HG03196 (cell line): Measurements from ENCODE around the gene KRTAP29-1.
"Not testable (repeated sequence)": the region's sequence is repeated elsewhere in the genome, so short reads cannot be mapped to it uniquely, and the experiment has no call there.

Experiments used
- ATAC-seq: cut with Tn5 transposase; IDR thresholded peaks from one replicate; pipeline ENCODE4 v1.9.1; 2021; ENCODE audit not compliant: unreplicated experiment

KRTAP29-1 gene

GRCh38 chr17:41302981-41303380 is 330 bp upstream of the KRTAP29-1 start:
- no peak for ATAC-seq

- no peak for ATAC-seq
Measured at GRCh38 chr17:41301204-41301790, 1.4 kb downstream of the KRTAP29-1 start.

- ATAC-seq: no peak
Measured at GRCh38 chr17:41298458-41299135, 4.1 kb downstream of the KRTAP29-1 start.

GRCh38 chr17:41296846-41297245 is 5.8 kb downstream of the KRTAP29-1 start:
- ATAC-seq: no peak

- no peak for ATAC-seq
Measured at GRCh38 chr17:41294016-41294415, 8.6 kb downstream of the KRTAP29-1 start.

GRCh38 chr17:41287050-41287449 is 15.6 kb downstream of the KRTAP29-1 start:
- no peak for ATAC-seq

- no peak for ATAC-seq
Measured at GRCh38 chr17:41284546-41284945, 18.1 kb downstream of the KRTAP29-1 start.

GRCh38 chr17:41284043-41284442 is 18.6 kb downstream of the KRTAP29-1 start:
- ATAC-seq: no peak

- ATAC-seq: no peak
Measured at GRCh38 chr17:41278176-41278955, 24.3 kb downstream of the KRTAP29-1 start.

- ATAC-seq: not testable (repeated sequence)
Measured at GRCh38 chr17:41275648-41276190, 26.9 kb downstream of the KRTAP29-1 start, which contains the start of gene KRTAP9-7. KRTAP9-7 (plus strand) TSS chr17:41275698; CDS start chr17:41275698, 0 bp downstream.

GRCh38 chr17:41271858-41272257 is 30.8 kb downstream of the KRTAP29-1 start:
- no peak for ATAC-seq

GRCh38 chr17:41271323-41271722 is 31.3 kb downstream of the KRTAP29-1 start:
- ATAC-seq: not testable (repeated sequence)

- ATAC-seq: no peak
Measured at GRCh38 chr17:41267711-41268110, 34.9 kb downstream of the KRTAP29-1 start.

- no peak for ATAC-seq
Measured at GRCh38 chr17:41265078-41265477, 37.6 kb downstream of the KRTAP29-1 start, which contains the start of gene KRTAP9-6. KRTAP9-6 (plus strand) TSS chr17:41265378; CDS start chr17:41265378, 0 bp downstream.

- no peak for ATAC-seq
Measured at GRCh38 chr17:41264599-41264998, 38.1 kb downstream of the KRTAP29-1 start.

GRCh38 chr17:41263212-41263611 is 39.4 kb downstream of the KRTAP29-1 start:
- ATAC-seq: no peak

GRCh38 chr17:41258406-41258805 is 44.2 kb downstream of the KRTAP29-1 start:
- ATAC-seq: no peak

GRCh38 chr17:41256291-41256685 is 46.4 kb downstream of the KRTAP29-1 start:
- no peak for ATAC-seq

- not testable (repeated sequence) for ATAC-seq
Measured at GRCh38 chr17:41255381-41256290, 47.0 kb downstream of the KRTAP29-1 start, which contains the start of gene KRTAP9-9. KRTAP9-9 (plus strand) TSS chr17:41255384.

- ATAC-seq: no peak
Measured at GRCh38 chr17:41254861-41255260, 47.8 kb downstream of the KRTAP29-1 start.
